ENCODE data around the gene CD96.

DNA sequence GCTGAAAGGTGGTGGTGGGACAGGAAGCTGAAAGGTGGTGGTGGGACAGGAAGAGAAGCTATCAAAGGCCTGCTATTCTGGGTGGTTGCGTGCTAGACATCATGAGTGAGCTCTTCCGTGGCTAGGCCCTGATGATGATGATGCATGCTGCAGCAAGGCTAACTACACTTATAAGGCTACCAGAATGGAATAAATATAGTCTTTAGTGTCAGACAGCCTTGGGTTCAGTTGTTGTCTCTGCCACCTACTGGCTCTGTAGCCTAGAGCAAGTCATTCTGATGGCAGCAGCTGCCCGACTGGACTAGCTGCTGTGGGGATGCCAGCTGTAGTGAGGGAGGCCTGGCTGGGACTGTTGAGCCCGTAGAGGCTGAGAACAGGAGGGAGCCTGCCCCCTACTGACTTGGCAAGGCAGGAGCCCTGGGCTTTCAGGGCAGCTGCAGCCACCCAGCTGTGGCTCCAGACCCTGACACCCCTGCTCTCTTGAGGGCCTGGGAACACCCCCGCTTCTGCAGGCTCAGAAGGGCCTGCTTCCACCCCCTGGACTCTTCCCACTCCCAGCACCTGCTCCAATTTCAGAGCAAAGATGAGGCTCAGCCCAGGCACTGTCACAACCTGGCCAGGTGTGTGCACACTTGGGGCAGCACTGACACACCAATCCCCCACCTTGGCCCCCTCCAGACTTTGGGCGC lies 74.6 kb downstream of the CD96 start:
- TF ChIP-seq POLR2A (IDR thresholded peaks at IDR 0.05), result no peak
- TF ChIP-seq, protein P1, sequence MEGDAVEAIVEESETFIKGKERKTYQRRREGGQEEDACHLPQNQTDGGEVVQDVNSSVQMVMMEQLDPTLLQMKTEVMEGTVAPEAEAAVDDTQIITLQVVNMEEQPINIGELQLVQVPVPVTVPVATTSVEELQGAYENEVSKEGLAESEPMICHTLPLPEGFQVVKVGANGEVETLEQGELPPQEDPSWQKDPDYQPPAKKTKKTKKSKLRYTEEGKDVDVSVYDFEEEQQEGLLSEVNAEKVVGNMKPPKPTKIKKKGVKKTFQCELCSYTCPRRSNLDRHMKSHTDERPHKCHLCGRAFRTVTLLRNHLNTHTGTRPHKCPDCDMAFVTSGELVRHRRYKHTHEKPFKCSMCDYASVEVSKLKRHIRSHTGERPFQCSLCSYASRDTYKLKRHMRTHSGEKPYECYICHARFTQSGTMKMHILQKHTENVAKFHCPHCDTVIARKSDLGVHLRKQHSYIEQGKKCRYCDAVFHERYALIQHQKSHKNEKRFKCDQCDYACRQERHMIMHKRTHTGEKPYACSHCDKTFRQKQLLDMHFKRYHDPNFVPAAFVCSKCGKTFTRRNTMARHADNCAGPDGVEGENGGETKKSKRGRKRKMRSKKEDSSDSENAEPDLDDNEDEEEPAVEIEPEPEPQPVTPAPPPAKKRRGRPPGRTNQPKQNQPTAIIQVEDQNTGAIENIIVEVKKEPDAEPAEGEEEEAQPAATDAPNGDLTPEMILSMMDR (IDR thresholded peaks at IDR 0.05), result no peak

All from tibial nerve (tissue), 3 donors.